ENCODE data around the gene TXLNG.

The TXLNG gene

GRCh38 chrX:16874458-16875095 lies 88.3 kb downstream of the TXLNG start:
- no peak for DNase-seq (ENCODE audit: low spot score)

DNA sequence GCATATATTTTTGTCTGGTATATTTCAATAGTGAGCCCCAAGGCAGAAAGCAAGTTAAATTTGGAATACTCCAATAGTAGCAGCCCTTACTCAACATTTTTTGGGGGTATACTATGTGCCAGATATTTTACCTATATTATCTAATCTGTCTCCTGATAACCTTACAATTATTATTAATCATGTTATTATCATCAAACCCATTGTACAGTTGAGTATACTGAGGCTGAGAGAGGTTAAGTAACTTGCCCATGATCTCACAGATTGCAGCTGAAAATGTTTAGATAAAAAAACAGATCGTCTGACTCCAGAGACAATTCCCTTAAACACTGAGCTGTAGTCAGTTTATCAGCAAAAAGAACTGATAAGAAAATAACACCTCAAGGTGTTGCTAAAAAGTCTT lies 90.4 kb downstream of the TXLNG start:
- DNase-seq (ENCODE audit: low spot score): no peak

DNA sequence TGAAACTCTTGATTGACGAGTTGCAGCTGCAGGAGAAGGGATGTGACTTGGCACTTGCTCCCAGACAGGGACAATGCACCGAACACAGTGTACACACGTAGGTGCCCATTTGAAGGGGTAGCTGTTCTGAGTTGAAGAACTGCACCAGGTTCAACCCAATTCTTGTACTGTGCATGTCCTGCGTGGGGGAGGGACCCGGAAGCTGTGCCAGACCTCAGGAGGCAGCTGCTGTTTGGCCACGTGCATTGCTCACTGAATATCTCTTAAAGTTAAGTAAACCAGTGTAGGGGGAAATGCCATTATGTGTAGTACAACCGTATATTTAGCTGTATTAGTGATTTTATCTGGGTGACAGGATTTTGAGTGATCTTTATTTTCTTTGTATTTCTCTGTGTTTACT lies 95.9 kb downstream of the TXLNG start:
- no peak for DNase-seq (ENCODE audit: low spot score)

DNA sequence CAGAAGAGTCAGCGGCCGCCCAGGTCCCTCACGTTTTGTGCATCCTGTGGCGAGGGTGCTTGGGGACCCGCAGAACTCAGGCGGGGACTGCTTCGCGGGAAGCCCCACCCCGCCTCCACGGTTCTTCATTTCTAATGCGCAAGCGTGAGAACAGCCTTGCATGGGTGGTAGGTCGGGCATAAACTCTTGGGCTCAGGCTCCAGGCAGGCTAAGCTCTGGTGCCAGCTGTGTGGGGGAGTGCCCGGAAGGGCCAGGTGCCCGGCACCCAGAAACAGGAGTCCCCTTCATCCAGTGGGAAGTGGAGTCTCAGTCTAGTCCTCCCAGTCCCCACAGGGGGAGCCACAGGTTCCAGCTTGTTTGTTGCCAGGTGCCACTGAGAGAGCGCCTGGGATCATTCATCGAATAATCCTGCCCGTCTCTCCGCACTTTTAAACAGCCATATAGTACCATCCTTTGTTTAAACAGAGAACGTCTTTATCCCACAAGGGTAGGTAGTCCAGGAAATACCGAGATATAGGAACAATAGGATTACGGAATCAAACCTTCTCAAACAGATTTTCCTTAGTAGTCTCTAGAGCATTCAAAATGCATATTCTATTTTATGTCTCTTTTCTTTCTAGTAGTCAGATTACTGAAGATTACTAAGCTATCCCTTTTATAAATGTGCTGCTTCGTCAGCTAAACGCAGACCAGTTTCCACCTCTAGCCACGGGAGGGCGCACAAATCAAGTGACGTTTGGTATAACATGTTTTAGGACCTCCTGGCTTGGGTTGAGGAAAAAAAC lies 96.6 kb downstream of the TXLNG start:
- DNase-seq (ENCODE audit: low spot score): peak; percentile 70

DNA sequence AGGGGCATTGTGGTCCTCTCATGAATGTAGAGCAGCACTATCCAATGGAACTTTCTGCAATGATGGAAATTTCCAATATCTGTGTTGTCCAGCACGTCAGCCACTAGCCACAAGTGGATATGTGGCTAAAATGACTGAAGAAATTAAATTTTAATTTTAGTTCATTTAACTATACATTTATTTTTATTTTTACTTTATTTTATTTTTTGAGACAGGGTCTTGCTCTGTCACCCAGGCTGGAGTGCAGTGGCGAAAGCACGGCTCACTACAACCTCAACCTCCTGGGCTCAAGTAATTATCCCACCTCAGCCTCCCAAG lies 97.2 kb downstream of the TXLNG start:
- no peak for DNase-seq (ENCODE audit: low spot score)

- DNase-seq (ENCODE audit: low spot score): no peak
Measured at GRCh38 chrX:16885628-16886027, 99.4 kb downstream of the TXLNG start.

DNA sequence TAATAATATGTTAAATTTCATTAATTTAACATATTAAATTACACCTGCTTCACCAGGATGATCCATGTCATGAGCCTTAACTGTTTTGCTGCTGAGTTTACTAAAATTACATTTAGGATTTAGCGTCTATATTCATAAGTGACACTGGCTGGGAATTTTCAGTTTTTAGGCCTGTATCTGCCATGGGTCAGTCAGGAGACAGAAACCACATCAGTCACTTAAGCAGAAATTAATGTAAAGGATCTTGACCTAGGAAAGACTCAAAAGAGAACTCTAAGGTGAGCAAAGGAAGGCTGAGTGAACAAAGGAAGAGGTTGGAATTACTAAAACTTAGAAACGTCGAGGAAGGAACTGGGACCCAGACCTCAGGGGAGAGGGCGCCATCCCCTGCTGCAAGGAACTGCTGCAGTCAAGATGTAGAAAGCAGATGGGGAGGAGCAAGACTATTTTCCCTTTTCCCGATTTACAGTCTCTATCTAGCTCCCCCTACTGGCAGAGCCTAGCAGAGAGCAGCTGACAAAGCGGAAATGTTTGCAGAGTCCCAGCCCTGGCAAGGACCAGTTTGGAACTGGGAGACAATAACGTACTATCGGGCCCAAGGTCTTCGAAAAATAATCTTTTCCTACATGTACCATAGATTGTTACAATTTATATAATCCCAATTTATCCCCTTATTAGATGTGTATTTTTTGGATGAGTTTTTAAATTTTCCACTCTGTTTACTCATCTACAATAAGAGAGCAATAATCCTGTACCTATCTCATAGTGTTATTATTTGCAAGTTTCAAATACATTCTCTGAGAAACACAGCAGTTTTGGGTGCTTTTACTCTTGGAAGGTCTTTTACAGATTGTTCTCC lies 106.5 kb downstream of the TXLNG start:
- DNase-seq (ENCODE audit: low spot score): peak; percentile 74
